ENCODE data around the gene OBSCN. TPM values are rescaled to one million over a fixed set of nuclear protein-coding genes. Genes with fewer than 3 reads are reported as not detected.

The OBSCN gene
- total and polyA plus RNA-seq, 7 donors: 0.92 to 21.0 (median 13.1) TPM

GRCh38 chr1:228383773-228384172 is 175.9 kb downstream of the OBSCN start:
- no peak for TF ChIP-seq CTCF (IDR thresholded peaks at IDR 0.05)
- TF ChIP-seq POLR2AphosphoS5 (IDR thresholded peaks at IDR 0.05): no peak
- no peak for TF ChIP-seq EP300 (IDR thresholded peaks at IDR 0.05)
- no peak for TF ChIP-seq POLR2A (IDR thresholded peaks at IDR 0.05)
- H3K36me3 ChIP-seq: no peaks in the 10 kb centered on the region
- peaks cover 0 to 10% (median 7%) of the 10 kb centered on the region in 4 donors for H3K4me1 ChIP-seq
- no peak overlapping the region for H3K27ac ChIP-seq
- intact Hi-C loops (cut with DNase I): no loop called here
- H3K27me3 ChIP-seq: peaks cover 0 to 24% (median 0%) of the 10 kb centered on the region in 3 donors
- no peak overlapping the region for H3K4me3 ChIP-seq
- no peaks in the 10 kb centered on the region for H3K9me3 ChIP-seq
- WGBS, 2 donors: 48 to 87% methylated on average over 2 of the region's 2 CpGs
- no peak for DNase-seq

GRCh38 chr1:228385232-228385631 is 177.4 kb downstream of the OBSCN start:
- Histone ChIP-seq H3K9me3 (no peaks in the 10 kb centered on the region), H3K27ac (no peak overlapping the region), H3K4me1 (no peaks in the 10 kb centered on the region), H3K4me3 (no peak overlapping the region), H3K27me3 (peaks cover 0 to 11% (median 0%) of the 10 kb centered on the region in 3 donors), H3K36me3 (no peaks in the 10 kb centered on the region)
- no peak for DNase-seq
- TF ChIP-seq CTCF (IDR thresholded peaks at IDR 0.05) (no peak), POLR2AphosphoS5 (IDR thresholded peaks at IDR 0.05) (no peak), POLR2A (IDR thresholded peaks at IDR 0.05) (no peak), EP300 (IDR thresholded peaks at IDR 0.05) (no peak)
- intact Hi-C loops (cut with DNase I): no loop called here

GRCh38 chr1:228387321-228387720 is 179.5 kb downstream of the OBSCN start:
- no peaks in the 10 kb centered on the region for H3K9me3 ChIP-seq
- no peaks in the 10 kb centered on the region for H3K36me3 ChIP-seq
- H3K27me3 ChIP-seq: peaks cover 0 to 8% (median 0%) of the 10 kb centered on the region in 3 donors
- H3K4me1 ChIP-seq: no peaks in the 10 kb centered on the region
- no peak overlapping the region for H3K4me3 ChIP-seq
- intact Hi-C loops (cut with DNase I): no loop called here
- TF ChIP-seq CTCF (IDR thresholded peaks at IDR 0.05) (no peak), EP300 (IDR thresholded peaks at IDR 0.05) (no peak), POLR2AphosphoS5 (IDR thresholded peaks at IDR 0.05) (no peak), POLR2A (IDR thresholded peaks at IDR 0.05) (no peak)
- no peak overlapping the region for H3K27ac ChIP-seq
- peak; percentile 26 for DNase-seq

GRCh38 chr1:228390649-228391048 is 182.8 kb downstream of the OBSCN start:
- intact Hi-C loops (cut with DNase I): loop anchor here (5.0 kb wide), 1 partner anchor 258 kb away; no protein-coding TSS in a partner anchor
- H3K4me3 ChIP-seq: no peak overlapping the region
- H3K36me3 ChIP-seq: peaks cover 0 to 13% (median 6%) of the 10 kb centered on the region in 4 donors
- no peak overlapping the region for H3K27ac ChIP-seq
- peaks cover 0 to 9% (median 0%) of the 10 kb centered on the region in 4 donors for H3K4me1 ChIP-seq
- no peaks in the 10 kb centered on the region for H3K27me3 ChIP-seq
- 89 to 90% methylated on average over 10 of the region's 10 CpGs for WGBS, 2 donors
- no peak for TF ChIP-seq CTCF (IDR thresholded peaks at IDR 0.05)
- no peak for TF ChIP-seq EP300 (IDR thresholded peaks at IDR 0.05)
- no peak for TF ChIP-seq POLR2AphosphoS5 (IDR thresholded peaks at IDR 0.05)
- no peak for TF ChIP-seq POLR2A (IDR thresholded peaks at IDR 0.05)
- peak; percentile 39 for DNase-seq
- no peaks in the 10 kb centered on the region for H3K9me3 ChIP-seq

GRCh38 chr1:228391411-228392020 is 183.7 kb downstream of the OBSCN start:
- Histone ChIP-seq H3K9me3 (no peaks in the 10 kb centered on the region), H3K4me1 (peaks cover 0 to 9% (median 0%) of the 10 kb centered on the region in 4 donors), H3K36me3 (peaks cover 0 to 22% (median 15%) of the 10 kb centered on the region in 4 donors), H3K27ac (no peak overlapping the region), H3K27me3 (no peaks in the 10 kb centered on the region), H3K4me3 (no peak overlapping the region)
- intact Hi-C loops (cut with DNase I): loop anchor here (5.0 kb wide), 1 partner anchor 259 kb away; no protein-coding TSS in a partner anchor
- 85 to 94% methylated on average over 11 of the region's 11 CpGs for WGBS, 2 donors
- peak; percentile 50 for DNase-seq
- TF ChIP-seq EP300 (IDR thresholded peaks at IDR 0.05) (no peak), POLR2AphosphoS5 (IDR thresholded peaks at IDR 0.05) (no peak)

Measured in sigmoid colon (tissue), 7 donors.